CD4-positive, alpha-beta memory T cell (primary cell): Measurements from ENCODE around the gene LYPD6. TPM values are rescaled to one million over a fixed set of nuclear protein-coding genes. Genes with fewer than 3 reads are reported as not detected.

Source experiments
- CTCF ChIA-PET: fragments of 350-600 bp; sonication (Branson Sonifier 250); formaldehyde crosslinking; loops from one replicate; lab custom pipeline; 2021; ENCODE audit warnings: inconsistent platforms; ENCODE audit not compliant: partially characterized antibody; lab: Charles Lee
- POLR2A ChIA-PET: fragments of 350-600 bp; sonication (Branson Sonifier 250); formaldehyde crosslinking; loops from one replicate; lab custom pipeline; 2021; ENCODE audit not compliant: partially characterized antibody; lab: Charles Lee
- DNase-seq, 5 donors: peaks; one replicate each; pipeline versions ENCODE4 v3.0.0 to v3.0.0-alpha.2; 2020 to 2022; ENCODE audit warnings: mixed read lengths in 1 of 5
- H3K27ac ChIP-seq: one replicate; pipeline ENCODE4 v1.7.0; 2013; ENCODE audit warnings: low read depth, low read length
- H3K27me3 ChIP-seq: 2 replicates; pipeline ENCODE4 v1.7.0; 2013; ENCODE audit warnings: mild to moderate bottlenecking, low read length, moderate library complexity; ENCODE audit not compliant: insufficient read depth
- H3K36me3 ChIP-seq: 2 replicates; pipeline ENCODE4 v1.7.0; 2013; ENCODE audit warnings: mild to moderate bottlenecking, low read length, moderate library complexity; ENCODE audit not compliant: insufficient read depth
- H3K4me1 ChIP-seq: 2 replicates; pipeline ENCODE4 v1.7.0; 2013; ENCODE audit warnings: mild to moderate bottlenecking, low read length, moderate library complexity; ENCODE audit not compliant: insufficient read depth
- H3K4me3 ChIP-seq, 2 donors: one replicate each; pipeline ENCODE4 v1.7.0; 2013; ENCODE audit warnings: low read length in 2 of 2, mild to moderate bottlenecking in 1 of 2
- H3K9me3 ChIP-seq, 2 donors: one replicate each; pipeline ENCODE4 v1.7.0; 2013; ENCODE audit warnings: low read length in 2 of 2, control low read depth in 1 of 2; ENCODE audit not compliant: control insufficient read depth in 1 of 2
- H3K27ac Mint-ChIP-seq, 7 donors: one replicate each; pipeline ENCODE4 v1.8.0; 2020 to 2021; ENCODE audit warnings: mixed read lengths in 7 of 7, mild to moderate bottlenecking in 6 of 7, inconsistent platforms in 3 of 7, moderate library complexity in 3 of 7
- H3K27me3 Mint-ChIP-seq, 2 donors: one replicate each; pipeline ENCODE4 v1.8.0; 2020 to 2021; ENCODE audit warnings: mixed read lengths in 2 of 2
- H3K36me3 Mint-ChIP-seq, 2 donors: one replicate each; pipeline ENCODE4 v1.8.0; 2020 to 2021; ENCODE audit warnings: mixed read lengths in 2 of 2, inconsistent platforms in 1 of 2, mild to moderate bottlenecking in 1 of 2
- H3K4me1 Mint-ChIP-seq, 4 donors: one replicate each; pipeline ENCODE4 v1.8.0; 2020 to 2021; ENCODE audit warnings: mixed read lengths in 4 of 4, mild to moderate bottlenecking in 1 of 4
- H3K4me3 Mint-ChIP-seq, 8 donors: one replicate each; pipeline ENCODE4 v1.8.0; 2020 to 2021; ENCODE audit warnings: mixed read lengths in 8 of 8, mild to moderate bottlenecking in 7 of 8, moderate library complexity in 6 of 8, inconsistent platforms in 3 of 8
- H3K9me3 Mint-ChIP-seq, 8 donors: one replicate each; pipeline ENCODE4 v1.8.0; 2020 to 2021; ENCODE audit warnings: mixed read lengths in 8 of 8, mild to moderate bottlenecking in 5 of 8, inconsistent platforms in 3 of 8, moderate library complexity in 1 of 8
- intact Hi-C: fragments of 100-400 bp; cut with micrococcal nuclease; formaldehyde crosslinking; loops from one replicate; pipeline ENCODE4 v1.15.1; 2023
- polyA plus RNA-seq, 2 donors: library from polyadenylated mRNA; unstranded; fragments of 300-500 nt; fragmentation: Illumina TruSeq; gene quantifications; one replicate each; pipeline ENCODE4 v1.2.3, GENCODE V29; 2021
- total RNA-seq, 2 experiments: library from RNA; stranded (reverse); gene quantifications; one replicate each; pipeline ENCODE4 v1.2.3, GENCODE V29; 2021

The LYPD6 gene
- total and polyA plus RNA-seq, 4 experiments from 2014 or later: not detected

DNA sequence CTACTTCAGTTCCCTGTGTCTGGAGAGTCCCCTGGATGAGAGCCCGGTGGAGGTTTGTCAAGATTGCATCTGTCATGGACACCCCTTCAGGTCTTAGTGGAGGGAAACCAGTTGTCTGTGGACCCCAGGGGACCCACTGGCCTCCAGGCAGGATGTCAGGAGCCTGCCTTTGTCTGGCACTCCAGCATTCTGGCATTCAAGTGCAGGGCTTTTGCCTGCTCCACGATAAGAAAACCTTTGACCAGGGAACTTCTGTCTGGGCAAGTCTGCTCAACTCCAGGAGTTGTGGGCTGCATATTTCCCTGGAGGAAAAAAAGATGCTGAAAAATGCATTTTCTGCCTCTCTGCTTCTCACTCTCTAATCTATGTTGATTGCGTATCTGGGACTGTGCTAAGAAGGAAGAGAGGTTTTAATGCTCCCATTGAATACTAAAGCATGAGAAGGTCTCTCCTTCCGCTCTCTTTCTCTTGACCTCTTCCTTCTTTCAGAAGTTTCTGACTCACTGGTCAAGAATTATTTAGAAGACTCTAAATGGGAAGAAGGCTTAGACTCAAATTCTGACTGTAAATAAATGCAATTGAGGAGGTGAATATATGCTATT lies 152.7 kb downstream of the LYPD6 start:
- no peaks in the 10 kb centered on the region for H3K36me3 Mint-ChIP-seq
- H3K36me3 ChIP-seq: no peaks in the 10 kb centered on the region
- no peaks in the 10 kb centered on the region for H3K4me1 ChIP-seq
- no peaks in the 10 kb centered on the region for H3K4me1 Mint-ChIP-seq
- H3K27me3 Mint-ChIP-seq: peaks cover 21 to 26% of the 10 kb centered on the region in 2 donors
- intact Hi-C loops: no loop called here
- no peak for DNase-seq
- H3K27ac ChIP-seq: no peak overlapping the region
- H3K9me3 ChIP-seq: no peaks in the 10 kb centered on the region
- peaks cover 0 to 1% (median 0%) of the 10 kb centered on the region in 8 donors for H3K9me3 Mint-ChIP-seq
- no peak overlapping the region for H3K4me3 Mint-ChIP-seq
- no peaks in the 10 kb centered on the region for H3K27me3 ChIP-seq
- H3K27ac Mint-ChIP-seq: no peak overlapping the region
- no peak overlapping the region for H3K4me3 ChIP-seq
- ChIA-PET CTCF (no interaction called here), POLR2A (no interaction called here)

DNA sequence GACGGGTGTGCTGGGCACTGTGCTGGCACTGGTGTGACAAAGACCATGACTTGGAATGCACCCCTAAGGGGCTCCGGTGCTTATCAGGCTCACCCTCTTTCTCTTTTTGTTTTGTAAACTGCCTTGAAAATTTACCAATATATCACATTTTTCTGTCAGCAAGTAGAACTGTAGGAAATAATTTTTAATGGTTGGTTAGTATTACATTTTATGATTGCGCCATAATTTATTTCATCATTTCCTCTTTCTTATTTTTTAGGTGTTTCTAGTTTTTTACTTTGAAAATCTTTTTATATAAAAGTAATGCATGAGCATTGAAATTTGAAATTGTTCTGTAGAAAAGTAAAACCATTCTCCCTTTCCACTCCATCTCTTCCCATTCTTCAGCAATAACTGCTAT lies 156.3 kb downstream of the LYPD6 start:
- Histone ChIP-seq H3K9me3 (no peaks in the 10 kb centered on the region), H3K4me3 (no peak overlapping the region), H3K36me3 (no peaks in the 10 kb centered on the region), H3K4me1 (no peaks in the 10 kb centered on the region), H3K27ac (no peak overlapping the region), H3K27me3 (no peaks in the 10 kb centered on the region)
- POLR2A ChIA-PET: no interaction called here
- Mint-ChIP-seq H3K27me3 (peaks cover 10 to 20% of the 10 kb centered on the region in 2 donors), H3K9me3 (no peaks in the 10 kb centered on the region), H3K4me1 (no peaks in the 10 kb centered on the region), H3K27ac (no peak overlapping the region), H3K36me3 (no peaks in the 10 kb centered on the region), H3K4me3 (no peak overlapping the region)
- intact Hi-C loops: no loop called here
- no peak for DNase-seq
- CTCF ChIA-PET: no interaction called here

DNA sequence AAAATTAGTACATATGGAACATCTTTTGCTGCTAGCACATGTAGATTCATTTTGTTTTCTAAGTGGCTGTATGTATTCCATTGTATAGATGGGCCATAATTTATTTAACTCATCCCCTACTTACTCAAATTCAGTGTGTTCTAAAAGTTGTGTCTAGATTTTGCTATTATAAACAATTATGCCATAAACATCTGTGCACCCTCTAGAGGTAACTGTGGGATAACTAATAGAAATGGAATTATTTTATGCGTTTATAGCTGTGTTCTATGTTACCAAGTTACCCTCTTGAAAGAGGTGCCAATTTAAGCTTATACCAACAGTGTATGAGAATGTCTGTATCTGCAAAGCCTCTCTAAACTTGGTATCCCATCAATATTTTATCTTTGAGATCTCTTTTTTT lies 156.8 kb downstream of the LYPD6 start:
- DNase-seq: no peak
- H3K4me3 Mint-ChIP-seq: no peak overlapping the region
- no peaks in the 10 kb centered on the region for H3K4me1 Mint-ChIP-seq
- H3K36me3 ChIP-seq: no peaks in the 10 kb centered on the region
- H3K4me1 ChIP-seq: no peaks in the 10 kb centered on the region
- H3K4me3 ChIP-seq: no peak overlapping the region
- ChIA-PET CTCF (no interaction called here), POLR2A (no interaction called here)
- no peak overlapping the region for H3K27ac Mint-ChIP-seq
- no peaks in the 10 kb centered on the region for H3K9me3 ChIP-seq
- H3K36me3 Mint-ChIP-seq: no peaks in the 10 kb centered on the region
- intact Hi-C loops: no loop called here
- H3K27me3 ChIP-seq: no peaks in the 10 kb centered on the region
- no peak overlapping the region for H3K27ac ChIP-seq
- H3K9me3 Mint-ChIP-seq: no peaks in the 10 kb centered on the region
- H3K27me3 Mint-ChIP-seq: peaks cover 10 to 18% of the 10 kb centered on the region in 2 donors

DNA sequence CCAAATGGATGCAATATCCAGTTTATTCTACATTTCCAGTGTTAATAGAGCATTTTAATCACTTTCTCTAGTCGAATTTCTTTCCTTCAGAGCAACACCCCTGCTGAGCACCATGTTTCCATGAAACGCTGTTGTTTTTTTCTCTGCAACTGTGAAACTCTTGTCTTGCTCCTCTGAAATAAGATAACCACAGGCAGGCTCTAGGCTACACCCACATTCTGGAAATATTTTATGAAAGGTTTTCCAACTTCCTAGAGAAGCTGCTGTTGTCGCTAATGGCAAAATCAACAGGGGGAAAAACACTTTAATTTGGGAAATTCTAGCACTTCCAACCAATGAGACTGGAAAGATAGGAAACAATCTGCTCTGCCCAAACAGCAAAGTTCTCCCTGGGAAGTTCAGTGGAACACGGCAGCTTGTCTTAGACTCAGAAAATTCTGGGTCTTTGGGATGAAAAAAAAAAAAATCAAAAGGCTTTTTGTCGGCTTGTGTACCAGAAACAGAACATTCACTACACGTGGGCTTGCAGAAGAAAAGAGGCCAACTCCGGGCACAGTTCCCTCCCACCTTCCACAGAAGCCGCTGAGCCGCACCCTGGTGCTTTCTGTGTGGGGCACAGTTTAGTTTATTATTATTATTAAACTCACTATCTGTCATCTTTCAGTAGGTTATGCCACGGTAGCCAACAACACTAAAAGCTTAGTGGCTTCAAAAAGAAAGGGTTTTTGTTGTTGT lies 158.5 kb downstream of the LYPD6 start:
- no peak overlapping the region for H3K27ac Mint-ChIP-seq
- POLR2A ChIA-PET: no interaction called here
- no peak for DNase-seq
- no peaks in the 10 kb centered on the region for H3K9me3 ChIP-seq
- H3K27me3 Mint-ChIP-seq: peaks cover 15 to 16% of the 10 kb centered on the region in 2 donors
- no peak overlapping the region for H3K4me3 Mint-ChIP-seq
- peaks cover 0 to 2% (median 0%) of the 10 kb centered on the region in 8 donors for H3K9me3 Mint-ChIP-seq
- H3K4me1 Mint-ChIP-seq: no peaks in the 10 kb centered on the region
- H3K4me3 ChIP-seq: no peak overlapping the region
- H3K4me1 ChIP-seq: no peaks in the 10 kb centered on the region
- no peaks in the 10 kb centered on the region for H3K27me3 ChIP-seq
- CTCF ChIA-PET: interaction anchor here (0.7 kb wide), 1 partner anchor 1341 kb away, joined by 3 read pairs; no protein-coding TSS in a partner anchor
- intact Hi-C loops: no loop called here
- no peaks in the 10 kb centered on the region for H3K36me3 ChIP-seq
- H3K36me3 Mint-ChIP-seq: no peaks in the 10 kb centered on the region
- H3K27ac ChIP-seq: no peak overlapping the region

DNA sequence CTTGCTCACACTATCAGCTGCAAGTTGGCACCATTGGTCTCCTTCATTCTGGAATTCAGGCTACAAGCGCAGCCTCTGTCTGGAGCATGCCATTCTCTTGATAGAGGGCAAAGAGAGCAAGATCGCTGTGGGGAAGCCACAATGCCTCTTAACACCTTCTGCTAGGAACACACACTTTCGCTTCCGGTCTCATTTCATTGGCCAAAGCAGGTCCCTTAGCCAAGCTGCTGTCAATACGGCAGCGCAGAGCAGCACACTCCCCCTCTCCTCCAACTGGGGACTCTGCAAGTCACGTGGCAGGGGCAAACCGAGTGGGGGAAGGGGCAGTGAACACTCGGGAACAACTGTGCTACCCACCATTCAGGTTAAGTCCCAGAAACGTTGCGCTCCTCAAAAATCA lies 159.1 kb downstream of the LYPD6 start:
- Histone ChIP-seq H3K9me3 (no peaks in the 10 kb centered on the region), H3K27ac (no peak overlapping the region), H3K27me3 (no peaks in the 10 kb centered on the region), H3K4me1 (no peaks in the 10 kb centered on the region), H3K36me3 (no peaks in the 10 kb centered on the region), H3K4me3 (no peak overlapping the region)
- H3K27me3 Mint-ChIP-seq: peaks cover 11 to 18% of the 10 kb centered on the region in 2 donors
- intact Hi-C loops: no loop called here
- no peak overlapping the region for H3K27ac Mint-ChIP-seq
- CTCF ChIA-PET: interaction anchor here (0.7 kb wide), 1 partner anchor 1342 kb away, joined by 3 read pairs; no protein-coding TSS in a partner anchor
- POLR2A ChIA-PET: no interaction called here
- peaks cover 0 to 2% (median 0%) of the 10 kb centered on the region in 8 donors for H3K9me3 Mint-ChIP-seq
- H3K4me1 Mint-ChIP-seq: no peaks in the 10 kb centered on the region
- no peak overlapping the region for H3K4me3 Mint-ChIP-seq
- no peaks in the 10 kb centered on the region for H3K36me3 Mint-ChIP-seq
- DNase-seq: no peak

DNA sequence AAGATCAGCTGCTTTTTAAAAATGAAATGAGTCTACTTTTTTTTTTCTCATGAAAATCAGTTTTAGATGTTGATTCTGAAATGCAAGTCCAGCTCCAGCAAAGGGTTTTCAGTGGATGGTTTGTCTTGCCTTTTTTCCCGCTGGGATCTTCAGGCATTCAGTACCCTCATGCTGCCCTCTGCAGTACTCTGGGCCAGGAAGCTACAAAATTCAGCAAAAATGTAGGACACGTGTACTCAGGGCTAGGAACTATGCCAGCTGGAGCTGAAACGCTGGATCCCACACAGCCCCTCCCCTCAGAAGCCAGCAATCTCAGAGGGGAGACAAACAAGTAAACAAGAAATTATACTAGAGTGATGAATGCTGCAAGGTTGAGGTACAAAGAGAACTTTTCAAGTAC lies 159.9 kb downstream of the LYPD6 start:
- intact Hi-C loops: no loop called here
- H3K27ac ChIP-seq: no peak overlapping the region
- no peak overlapping the region for H3K4me3 ChIP-seq
- no peaks in the 10 kb centered on the region for H3K4me1 ChIP-seq
- peaks cover 10 to 19% of the 10 kb centered on the region in 2 donors for H3K27me3 Mint-ChIP-seq
- peaks cover 0 to 2% (median under 1%) of the 10 kb centered on the region in 8 donors for H3K9me3 Mint-ChIP-seq
- no peaks in the 10 kb centered on the region for H3K36me3 ChIP-seq
- CTCF ChIA-PET: no interaction called here
- no peaks in the 10 kb centered on the region for H3K9me3 ChIP-seq
- H3K4me3 Mint-ChIP-seq: no peak overlapping the region
- H3K4me1 Mint-ChIP-seq: no peaks in the 10 kb centered on the region
- no peak overlapping the region for H3K27ac Mint-ChIP-seq
- H3K27me3 ChIP-seq: no peaks in the 10 kb centered on the region
- POLR2A ChIA-PET: no interaction called here
- no peaks in the 10 kb centered on the region for H3K36me3 Mint-ChIP-seq
- DNase-seq: no peak

DNA sequence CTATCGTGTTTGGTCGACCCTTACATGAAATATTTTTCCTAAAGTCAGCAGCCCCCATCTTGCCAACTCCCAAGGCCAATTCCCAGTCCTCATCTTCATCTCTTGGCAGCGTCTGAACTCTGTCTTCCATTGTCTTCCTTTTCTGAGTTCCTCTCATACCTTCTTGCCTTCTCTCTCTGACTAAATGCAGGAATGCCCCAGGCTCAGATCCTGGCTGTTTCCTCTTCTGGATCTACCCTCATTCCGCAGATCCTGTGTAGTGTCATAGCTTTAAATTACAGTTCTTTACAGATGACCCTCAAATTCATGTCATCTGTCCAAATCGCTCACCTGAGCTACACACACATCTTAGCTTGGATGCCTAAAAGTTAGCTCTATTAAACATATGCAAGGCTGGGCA lies 162.5 kb downstream of the LYPD6 start:
- Mint-ChIP-seq H3K36me3 (no peaks in the 10 kb centered on the region), H3K27ac (no peak overlapping the region), H3K27me3 (peaks cover 15 to 16% of the 10 kb centered on the region in 2 donors), H3K4me3 (no peak overlapping the region), H3K4me1 (no peaks in the 10 kb centered on the region), H3K9me3 (peaks cover 2 to 10% (median 6%) of the 10 kb centered on the region in 8 donors)
- no peak overlapping the region for H3K27ac ChIP-seq
- no peak overlapping the region for H3K4me3 ChIP-seq
- DNase-seq: no peak
- ChIA-PET CTCF (no interaction called here), POLR2A (no interaction called here)
- H3K27me3 ChIP-seq: no peaks in the 10 kb centered on the region
- H3K9me3 ChIP-seq: no peaks in the 10 kb centered on the region
- H3K36me3 ChIP-seq: no peaks in the 10 kb centered on the region
- intact Hi-C loops: no loop called here
- no peaks in the 10 kb centered on the region for H3K4me1 ChIP-seq
